HG03175 (cell line): ENCODE measurements around the gene ZDHHC19.
"Not testable (repeated sequence)": the region's sequence is repeated elsewhere in the genome, so short reads cannot be mapped to it uniquely, and the experiment has no call there.

ENCODE experiments used
- ATAC-seq: cut with Tn5 transposase; IDR thresholded peaks from one replicate; pipeline ENCODE4 v1.9.1; 2021; ENCODE audit warnings: mild to moderate bottlenecking, moderate library complexity; ENCODE audit not compliant: unreplicated experiment

The ZDHHC19 gene, protein sequence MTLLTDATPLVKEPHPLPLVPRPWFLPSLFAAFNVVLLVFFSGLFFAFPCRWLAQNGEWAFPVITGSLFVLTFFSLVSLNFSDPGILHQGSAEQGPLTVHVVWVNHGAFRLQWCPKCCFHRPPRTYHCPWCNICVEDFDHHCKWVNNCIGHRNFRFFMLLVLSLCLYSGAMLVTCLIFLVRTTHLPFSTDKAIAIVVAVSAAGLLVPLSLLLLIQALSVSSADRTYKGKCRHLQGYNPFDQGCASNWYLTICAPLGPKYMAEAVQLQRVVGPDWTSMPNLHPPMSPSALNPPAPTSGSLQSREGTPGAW

DNA sequence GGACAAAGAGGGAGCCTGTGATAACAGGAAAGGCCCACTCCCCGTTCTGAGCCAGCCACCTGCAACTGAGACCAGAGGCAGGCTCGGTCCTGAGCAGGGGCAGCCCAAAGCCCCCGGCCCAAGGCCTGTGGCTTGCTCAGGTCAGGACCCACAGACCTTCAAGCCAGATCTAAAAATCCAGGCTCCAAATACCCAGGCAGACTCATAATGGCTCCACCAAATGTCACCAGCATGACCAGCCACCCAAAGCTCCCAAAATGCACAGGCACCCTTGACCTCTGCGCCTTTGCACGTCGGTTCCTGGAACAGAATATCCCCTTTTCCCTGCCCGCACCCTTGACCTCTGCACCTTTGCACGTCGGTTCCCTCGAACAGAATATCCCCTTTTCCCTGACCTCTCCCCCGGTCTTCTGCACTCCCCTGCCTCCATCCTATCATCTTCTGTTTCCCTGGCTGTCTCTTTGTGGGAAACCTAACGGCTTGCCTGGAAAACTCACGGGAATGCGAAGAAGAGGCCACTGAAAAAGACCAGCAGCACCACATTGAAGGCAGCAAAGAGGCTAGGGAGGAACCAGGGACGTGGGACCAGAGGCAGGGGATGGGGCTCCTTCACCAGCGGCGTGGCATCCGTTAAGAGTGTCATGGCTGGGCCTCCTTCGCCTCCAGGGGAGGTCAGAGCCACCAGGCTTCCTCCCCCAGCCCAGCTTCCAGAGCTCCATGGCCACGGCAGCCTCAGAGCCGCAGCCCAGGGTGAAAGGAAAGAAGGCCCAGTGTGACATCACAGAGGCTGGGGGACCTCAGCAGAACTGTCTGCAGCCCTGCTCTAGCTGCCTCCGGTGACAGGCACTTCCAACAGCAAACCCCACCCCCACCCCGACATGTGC lies at the start of gene ZDHHC19:
TSS of gene ZDHHC19 (minus strand) at position 728 of the 884 bp plus-strand sequence. CDS start at position 643, 85 bp downstream.
- no peak for ATAC-seq

DNA sequence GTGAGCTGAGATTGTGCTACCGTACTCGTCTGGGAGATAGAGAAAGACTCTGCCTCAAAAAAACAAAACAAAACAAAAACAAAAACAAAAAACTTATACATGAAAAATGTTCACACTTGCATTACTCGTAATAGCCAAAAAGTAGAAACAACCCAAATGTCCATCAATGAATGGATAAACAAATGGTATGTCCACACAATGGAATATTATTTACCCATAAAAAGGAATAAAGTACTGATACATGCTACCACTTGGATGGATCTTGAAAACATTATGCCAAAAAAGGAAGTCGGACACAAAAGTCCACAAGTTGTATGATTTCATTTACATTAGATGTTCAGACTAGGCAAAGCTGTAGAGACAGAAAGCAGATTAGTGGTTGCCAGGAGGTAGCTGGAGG lies 49.6 kb upstream of the ZDHHC19 start:
- ATAC-seq, result no peak

DNA sequence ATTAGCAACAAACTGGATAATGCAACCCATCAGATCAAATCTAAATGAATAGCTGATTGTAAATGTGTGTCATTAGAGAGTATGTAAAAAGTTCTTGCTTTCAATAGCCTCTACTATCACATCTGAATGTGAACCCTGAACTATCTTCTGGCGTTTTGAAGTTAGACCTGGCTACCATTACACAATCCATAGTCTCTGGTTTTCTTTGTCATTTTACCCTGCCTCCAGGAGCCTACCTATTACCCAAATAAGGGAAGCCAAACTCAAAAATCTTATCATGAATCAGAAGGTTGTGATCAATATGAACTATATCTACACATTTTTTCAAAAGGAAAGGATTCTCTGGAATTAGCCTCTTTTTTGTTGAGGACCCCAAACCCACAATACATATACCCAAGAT lies 44.6 kb upstream of the ZDHHC19 start:
- no peak for ATAC-seq

DNA sequence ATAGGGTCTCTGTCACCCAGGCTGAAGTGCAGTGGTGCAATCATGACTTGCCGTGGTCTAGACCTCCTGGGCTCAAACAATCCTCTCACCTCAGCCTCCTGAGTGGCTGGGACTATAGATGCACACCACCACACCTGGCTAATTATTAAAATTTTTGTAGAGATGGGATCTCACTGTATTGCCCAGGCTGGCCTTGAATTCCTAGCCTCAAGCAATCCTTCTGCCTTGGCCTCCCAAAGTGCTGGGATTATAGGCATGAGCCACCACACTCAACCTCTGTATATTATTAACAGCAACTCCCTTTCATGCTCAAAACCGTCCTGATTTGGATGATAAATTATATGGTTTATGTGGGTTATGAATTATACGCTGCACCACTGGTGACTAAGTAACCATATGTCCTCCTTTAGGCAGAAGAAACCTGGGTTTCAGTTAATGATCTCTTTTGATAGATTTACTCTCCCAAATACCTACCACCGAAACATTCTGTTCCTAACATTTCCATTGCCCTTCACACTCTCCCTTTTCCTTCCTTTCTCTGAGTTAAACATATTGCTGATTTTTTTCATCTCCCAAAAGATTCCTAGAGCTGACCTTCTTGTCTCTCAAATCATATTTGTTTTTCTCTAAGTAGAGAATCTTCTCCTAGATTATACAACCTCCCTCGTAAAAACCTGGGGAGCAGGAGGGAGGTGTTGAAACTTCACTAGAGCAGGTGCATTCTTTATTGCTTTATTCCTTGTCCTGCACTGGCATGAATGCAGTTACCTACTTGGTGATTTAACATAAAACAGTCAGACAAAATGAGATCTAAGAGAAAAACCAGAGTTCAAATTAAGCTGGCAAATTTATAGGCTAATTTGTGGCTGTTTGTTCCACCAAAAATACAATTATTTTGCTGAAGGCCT lies 43.4 kb upstream of the ZDHHC19 start:
- ATAC-seq, result no peak

DNA sequence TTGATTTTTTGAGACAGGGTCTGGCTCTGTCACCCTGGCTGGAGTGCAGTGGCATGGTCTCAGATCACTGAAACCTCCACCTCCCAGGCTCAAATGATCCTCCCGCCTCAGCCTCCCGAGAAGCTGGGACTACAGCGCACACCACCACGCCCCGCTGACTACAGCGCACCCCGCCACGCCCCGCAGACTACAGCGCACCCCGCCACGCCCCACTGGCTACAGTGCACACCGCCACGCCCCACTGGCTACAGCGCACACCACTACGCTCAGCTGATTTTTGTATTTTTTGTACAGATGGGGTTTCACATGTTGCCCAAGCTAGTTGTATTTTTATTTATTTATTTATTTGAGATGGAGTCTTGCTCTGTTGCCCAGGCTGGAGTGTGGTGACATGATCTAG lies 40.7 kb upstream of the ZDHHC19 start:
- ATAC-seq, result no peak

DNA sequence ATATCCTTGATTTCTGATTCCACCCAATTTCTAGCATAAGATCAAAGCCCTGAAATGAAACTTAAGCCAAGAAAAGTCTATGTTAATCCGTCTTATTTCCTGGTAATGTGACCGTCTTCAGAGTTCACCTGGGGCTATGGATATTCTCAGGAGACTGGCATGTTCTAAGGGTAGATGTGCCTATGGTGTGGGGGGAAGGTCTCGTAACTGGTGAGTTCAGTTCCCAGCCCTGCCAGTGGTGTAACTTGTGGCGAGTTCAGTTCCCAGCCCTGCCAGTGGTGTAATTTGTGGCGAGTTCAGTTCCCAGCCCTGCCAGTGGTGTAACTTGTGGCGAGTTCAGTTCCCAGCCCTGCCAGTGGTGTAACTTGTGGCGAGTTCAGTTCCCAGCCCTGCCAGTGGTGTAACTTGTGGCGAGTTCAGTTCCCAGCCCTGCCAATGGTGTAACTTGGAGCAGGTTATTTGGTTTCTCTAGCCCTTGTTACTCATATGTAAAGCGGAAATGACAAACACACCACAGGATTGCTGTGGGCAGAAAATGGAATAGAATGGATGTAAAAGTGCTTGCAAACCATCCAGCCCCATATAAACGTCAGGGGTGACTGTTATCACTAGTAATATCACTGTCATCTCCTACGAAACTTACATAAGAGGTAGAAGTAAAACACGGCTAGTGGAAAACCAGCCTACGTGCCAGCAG lies 35.6 kb upstream of the ZDHHC19 start:
- ATAC-seq, result no peak

DNA sequence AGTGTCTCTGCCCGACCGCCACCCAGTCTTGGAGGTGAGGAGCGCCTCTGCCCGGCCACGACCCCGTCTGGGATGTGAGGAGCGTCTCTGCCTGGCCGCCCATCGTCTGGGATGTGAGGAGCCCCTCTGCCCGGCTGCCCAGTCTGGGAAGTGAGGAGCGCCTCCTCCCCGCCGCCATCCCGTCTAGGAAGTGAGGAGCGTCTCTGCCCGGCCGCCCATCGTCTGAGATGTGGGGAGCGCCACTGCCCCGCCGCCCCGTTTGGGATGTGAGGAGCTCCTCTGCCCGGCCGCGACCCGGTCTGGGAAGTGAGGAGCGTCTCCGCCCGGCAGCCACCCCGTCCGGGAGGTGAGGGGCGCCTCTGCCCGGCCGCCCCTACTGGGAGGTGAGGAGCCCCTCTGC lies 33.0 kb upstream of the ZDHHC19 start:
- ATAC-seq, result not testable (repeated sequence)

DNA sequence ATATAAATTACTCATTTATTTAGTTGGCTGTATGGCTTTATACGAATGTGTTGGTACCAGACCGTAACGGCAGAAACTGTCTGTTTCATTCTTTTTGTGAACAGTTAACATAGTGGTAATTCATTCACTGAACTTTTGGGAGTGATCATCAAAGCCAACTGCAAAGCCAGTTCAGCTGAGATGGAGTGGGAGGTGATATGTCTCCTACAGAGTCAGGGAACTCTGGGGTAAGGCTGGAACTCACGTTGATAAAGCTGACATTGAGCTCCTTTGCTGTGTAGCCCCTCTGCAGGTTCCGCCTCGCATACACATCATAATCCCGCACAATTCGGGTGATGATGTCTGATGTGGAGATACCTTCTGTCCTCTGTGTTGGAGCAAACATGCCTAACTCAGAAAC lies 30.5 kb upstream of the ZDHHC19 start:
- no peak for ATAC-seq

DNA sequence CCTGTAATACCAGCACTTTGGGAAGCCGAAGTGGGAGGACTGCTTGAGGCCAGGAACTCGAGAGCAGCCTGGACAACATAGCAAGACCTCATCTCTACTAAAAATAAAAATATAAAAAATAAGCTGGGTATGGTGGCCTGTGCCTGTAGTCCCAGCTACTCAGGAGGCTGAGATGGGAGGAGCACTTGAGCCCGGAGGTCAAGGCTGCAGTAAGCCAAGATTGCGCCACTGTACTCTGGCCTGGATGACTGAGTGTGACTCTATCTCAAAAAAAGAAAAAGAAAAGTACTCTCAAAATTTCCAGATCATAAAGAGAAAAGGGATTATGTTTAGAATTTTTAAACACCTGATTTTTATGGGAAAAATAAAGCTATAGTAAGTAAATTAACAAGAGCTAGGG lies 29.2 kb upstream of the ZDHHC19 start:
- no peak for ATAC-seq

DNA sequence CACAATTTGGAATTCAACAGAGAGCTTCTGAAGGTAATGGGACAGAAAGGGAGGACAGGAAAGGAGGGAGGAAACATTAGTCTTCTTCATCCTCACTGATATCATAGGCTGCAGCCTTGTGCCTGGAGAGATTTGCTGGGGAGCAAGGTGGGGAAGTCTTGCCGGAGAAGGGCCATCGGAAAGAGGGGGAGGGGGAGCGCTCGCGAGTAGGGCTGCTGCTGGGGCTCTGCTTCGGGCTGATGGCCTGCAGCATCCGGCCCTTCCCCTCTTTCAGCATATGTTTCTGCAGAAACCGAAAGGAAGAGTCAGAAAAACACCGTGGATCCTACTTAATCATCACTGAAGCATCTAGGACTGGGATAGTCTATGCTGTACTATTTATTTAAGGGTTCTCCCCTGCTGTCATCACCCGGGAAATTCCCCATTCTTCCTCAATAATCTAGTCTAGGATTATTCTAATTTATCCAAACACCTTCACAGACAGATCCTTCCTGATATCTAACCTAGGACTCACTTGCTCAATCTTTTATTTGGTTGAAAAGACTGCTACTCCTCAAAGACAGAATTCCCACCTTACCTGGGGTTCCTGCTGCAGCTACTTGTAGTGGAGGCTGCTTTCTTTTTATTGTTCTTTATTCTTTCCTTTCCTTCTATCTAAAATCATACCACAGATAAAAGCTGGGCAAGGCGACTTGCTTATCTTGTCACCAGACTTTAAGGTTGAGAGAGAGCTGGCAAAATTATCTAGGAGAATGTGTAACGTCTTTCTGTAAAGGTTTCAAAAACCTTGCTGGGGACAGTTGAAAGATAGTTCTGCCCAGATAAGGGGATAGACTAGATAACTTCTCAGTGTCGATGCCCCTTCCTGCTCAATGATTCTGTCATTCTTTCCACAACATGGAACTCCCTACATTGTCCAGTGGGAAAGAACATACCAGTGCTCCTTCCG lies 27.7 kb upstream of the ZDHHC19 start:
- ATAC-seq, result no peak

DNA sequence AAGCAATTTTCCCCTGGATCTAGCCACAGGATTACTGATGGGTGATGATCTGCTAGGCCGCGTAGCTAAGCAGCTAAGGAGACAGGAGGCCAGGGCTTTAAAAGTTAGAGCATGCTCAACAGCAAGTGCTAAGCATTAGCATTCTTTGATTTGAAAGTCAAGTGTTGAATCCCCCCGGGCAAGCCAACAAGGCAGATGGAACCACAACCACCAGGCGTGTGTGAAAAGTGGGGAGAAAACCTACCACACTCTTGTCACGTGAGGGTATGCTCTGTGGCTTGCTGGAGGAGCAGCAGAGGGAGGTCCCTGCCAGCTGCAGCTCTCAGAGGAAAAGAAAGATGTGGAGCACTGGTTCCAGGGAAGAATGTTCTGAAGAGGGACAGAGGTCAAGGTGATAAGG lies 26.0 kb upstream of the ZDHHC19 start:
- ATAC-seq, result no peak

DNA sequence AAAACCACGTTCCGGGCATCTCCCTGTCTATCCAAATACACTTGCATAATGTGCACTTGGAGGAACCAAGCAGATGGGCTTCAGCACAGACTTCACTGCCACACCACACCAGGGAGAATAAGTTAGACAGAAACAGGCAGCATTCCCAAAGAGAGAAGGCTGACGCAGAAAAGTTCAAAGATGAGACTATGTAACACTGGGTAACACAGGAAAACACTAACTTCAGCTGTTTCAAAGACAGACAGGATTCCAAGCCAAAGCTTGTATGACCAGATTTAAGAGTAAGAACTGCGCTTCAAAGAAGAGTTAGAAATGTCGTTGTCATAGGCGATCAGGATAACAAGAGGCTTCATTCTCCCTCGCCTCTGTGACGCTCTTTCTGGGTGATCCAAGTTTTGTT lies 25.0 kb upstream of the ZDHHC19 start:
- ATAC-seq, result no peak

DNA sequence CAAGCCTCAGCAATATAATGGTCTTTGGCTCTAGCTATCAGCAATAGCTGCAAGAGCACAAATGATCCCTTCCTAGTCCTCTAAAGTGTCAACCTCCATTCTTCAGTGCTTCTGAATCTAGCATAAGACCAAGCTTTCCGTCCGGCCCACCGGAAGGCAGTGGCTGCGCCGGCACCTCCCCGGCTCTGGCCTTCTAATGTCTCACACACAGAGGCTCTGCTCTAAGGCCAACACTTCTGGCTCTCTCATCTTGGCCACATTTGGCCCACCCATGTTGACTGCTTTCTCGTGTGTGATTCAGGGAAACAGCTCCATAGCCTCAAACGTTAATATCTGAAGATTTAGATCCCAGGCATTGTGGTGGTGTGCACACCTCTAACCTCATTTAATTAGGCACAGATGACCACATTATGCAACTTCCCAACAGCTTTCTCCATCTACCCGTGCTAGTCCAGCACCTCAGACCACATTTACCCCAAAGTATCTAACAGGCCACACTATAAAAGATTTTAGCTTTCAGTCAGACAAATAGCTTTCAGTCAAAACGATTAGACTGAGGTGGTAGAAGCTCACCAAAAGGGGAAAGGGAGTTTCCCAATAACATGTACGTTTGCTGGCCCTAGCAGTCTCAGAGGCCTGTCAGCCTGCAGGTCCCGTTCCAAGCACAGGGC lies 24.4 kb upstream of the ZDHHC19 start:
- ATAC-seq, result no peak

DNA sequence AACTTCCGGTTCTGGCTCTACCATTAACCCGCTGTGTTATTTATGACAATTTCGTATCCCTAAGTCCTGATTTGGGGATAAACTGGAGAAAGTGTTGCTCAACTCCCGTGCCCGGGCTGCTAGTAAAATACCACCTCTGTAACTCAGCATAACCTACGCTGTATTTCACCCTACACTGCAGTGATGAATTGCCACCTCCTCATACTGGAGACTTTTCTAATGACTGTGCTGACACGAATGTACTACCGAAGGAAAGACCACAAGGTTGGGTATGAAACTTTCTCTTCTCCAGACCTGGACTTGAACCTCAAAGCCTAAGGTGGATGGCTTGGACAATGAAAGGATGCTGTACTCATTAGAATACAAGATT lies 21.7 kb upstream of the ZDHHC19 start:
- ATAC-seq, result no peak

DNA sequence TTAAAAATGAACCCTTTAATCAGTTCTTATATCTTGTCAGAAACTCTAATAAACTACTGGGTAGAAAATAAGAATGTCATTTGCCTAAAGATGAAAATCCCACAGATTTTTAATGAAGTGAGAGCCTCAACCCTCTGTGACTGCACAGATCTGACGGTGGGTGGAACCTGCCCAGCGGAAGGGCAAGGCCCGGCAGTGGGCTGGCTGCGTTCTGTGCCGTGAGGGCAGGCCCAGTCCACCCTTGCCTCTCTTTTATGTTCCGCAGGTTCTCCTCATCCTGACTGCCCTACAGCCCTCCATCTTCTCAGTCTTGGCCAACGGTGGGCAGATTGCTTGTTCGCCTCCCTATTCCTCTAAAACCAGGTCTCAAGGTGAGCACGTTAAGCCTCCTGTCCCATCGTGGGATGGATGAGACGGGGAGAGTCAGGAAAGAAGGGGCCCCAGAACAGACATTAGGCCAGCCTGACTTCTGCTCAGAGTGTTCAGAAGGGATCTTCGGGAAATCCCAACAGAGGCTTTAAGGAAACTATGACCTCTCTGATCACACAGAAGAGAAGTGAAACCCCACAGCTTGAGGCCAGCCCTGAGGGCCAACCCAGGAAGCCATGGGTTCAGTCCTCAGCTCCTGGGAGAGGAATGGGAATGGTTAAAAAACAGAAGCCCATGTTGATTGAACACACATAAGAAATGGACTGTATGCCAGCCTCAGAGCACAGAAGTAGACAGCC lies 21.1 kb upstream of the ZDHHC19 start:
- ATAC-seq, result no peak

DNA sequence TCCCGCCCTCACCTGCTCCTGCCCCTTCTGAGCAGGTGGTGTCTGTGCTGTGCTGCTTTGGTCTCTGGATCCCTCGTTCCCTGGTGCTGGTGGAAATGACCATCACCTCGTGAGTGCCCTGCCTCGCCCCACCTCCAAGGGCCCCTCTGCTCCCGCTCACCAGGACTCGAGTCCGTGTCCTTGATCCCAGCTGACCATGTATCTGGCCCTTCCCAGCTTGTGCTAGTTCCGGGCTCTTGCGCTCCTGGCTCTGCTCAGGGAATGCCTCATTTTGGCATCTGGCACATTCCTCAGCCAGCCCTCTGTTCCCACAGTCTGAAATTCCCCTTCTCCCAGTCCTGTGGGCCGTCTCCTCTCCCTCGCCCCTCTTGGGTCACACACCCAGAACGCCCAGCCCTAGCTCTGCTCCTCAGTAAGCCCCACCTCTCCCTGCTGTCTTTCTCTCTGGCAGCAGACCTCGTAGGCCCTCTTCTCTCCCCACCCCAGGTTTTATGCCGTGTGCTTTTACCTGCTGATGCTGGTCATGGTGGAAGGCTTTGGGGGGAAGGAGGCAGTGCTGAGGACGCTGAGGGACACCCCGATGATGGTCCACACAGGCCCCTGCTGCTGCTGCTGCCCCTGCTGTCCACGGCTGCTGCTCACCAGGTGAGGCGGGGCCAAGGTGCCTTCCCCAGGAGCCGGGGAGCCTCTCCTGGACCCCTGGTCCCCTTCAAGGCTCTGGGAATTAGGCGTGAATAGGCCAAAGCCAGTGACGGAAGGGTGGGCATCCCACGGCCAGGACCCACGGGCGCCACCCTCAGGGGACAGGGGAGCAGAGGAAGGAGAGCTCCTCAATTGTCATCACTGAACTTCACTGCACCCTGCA lies 16.7 kb upstream of the ZDHHC19 start:
- ATAC-seq, result no peak

DNA sequence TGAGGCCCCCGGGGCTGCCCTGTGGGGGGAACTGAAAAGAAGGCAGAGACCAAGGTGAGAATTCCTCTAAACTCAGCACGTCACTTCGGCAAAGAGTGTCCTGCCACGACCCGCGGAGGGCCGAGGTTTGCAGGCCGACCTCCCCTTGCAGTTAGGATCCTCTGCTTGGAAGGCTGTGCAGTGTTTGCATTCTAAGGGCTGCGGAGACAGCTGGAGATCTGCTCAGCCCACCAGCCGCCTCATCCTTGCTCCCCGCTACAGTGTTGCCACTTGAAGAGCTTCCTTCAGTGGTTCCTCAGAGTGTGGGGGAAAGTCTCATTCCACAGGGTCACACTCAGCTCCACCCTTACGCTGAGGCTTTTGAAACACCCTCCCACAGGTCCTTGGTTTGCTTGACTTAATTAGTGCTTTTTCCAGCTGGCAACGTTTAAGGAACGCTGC lies 15.9 kb upstream of the ZDHHC19 start:
- ATAC-seq, result no peak
